ENCODE measurements around the gene TRIM71. TPM values are rescaled to one million over a fixed set of nuclear protein-coding genes. Genes with fewer than 3 reads are reported as not detected.

The TRIM71 gene
- polyA plus RNA-seq, 1 donor (not counting 4 experiments of a cell fraction or from before 2014, with no cell fraction given) = not detected

GRCh38 chr3:32835049-32835371 is 17.2 kb downstream of the TRIM71 start:
- no peak for FAIRE-seq

GRCh38 chr3:32835961-32836360 is 18.2 kb downstream of the TRIM71 start:
- FAIRE-seq = no peak
- TF ChIP-seq EZH2 (IDR thresholded peaks at IDR 0.05; ENCODE audit: low read length) = no peak
- no peak for TF ChIP-seq CTCF (optimal IDR thresholded peaks at IDR 0.05 in 1 of 3, IDR thresholded peaks at IDR 0.05 in 1 of 3, conservative IDR thresholded peaks at IDR 0.05 in 1 of 3; ENCODE audit: extremely low read depth in 1 of 3, insufficient read depth in 2 of 3, low read length in 3 of 3)
- no peaks in the 10 kb centered on the region for H3K4me1 ChIP-seq (ENCODE audit: control insufficient read depth, extremely low read depth, insufficient read depth, low read length)
- H3K4me3 ChIP-seq (ENCODE audit: control insufficient read depth in 2 of 3, extremely low read depth in 1 of 3, insufficient read depth in 2 of 3, low read depth in 1 of 3, low read length in 3 of 3) = no peak overlapping the region
- no peaks in the 10 kb centered on the region for H3K9me1 ChIP-seq (ENCODE audit: control insufficient read depth, extremely low read depth, insufficient read depth, low read length)
- dilution Hi-C loops (cut with MboI; ENCODE audit: extremely low pct_ligation_motif_present, low sequenced_read_pairs) = no loop called here
- no peak overlapping the region for H3K4me2 ChIP-seq (ENCODE audit: control insufficient read depth, extremely low read depth, insufficient read depth, low read depth, low read length)
- no peaks in the 10 kb centered on the region for H3K9me3 ChIP-seq (ENCODE audit: control insufficient read depth, low read depth, low read length)
- H2AFZ ChIP-seq (ENCODE audit: control insufficient read depth, low read length) = no peak overlapping the region
- H4K20me1 ChIP-seq (ENCODE audit: control insufficient read depth, extremely low read depth, insufficient read depth, low read length) = no peaks in the 10 kb centered on the region
- peaks cover 3% of the 10 kb centered on the region for H3K27me3 ChIP-seq (ENCODE audit: control insufficient read depth, extremely low read depth, insufficient read depth, low read length)
- no peak overlapping the region for H3K27ac ChIP-seq (ENCODE audit: control insufficient read depth, insufficient read depth, low read length)
- no peaks in the 10 kb centered on the region for H3K36me3 ChIP-seq (ENCODE audit: control insufficient read depth in 2 of 2, extremely low read depth in 1 of 2, insufficient read depth in 2 of 2, low read length in 2 of 2)
- no peak for DNase-seq (ENCODE audit: low read depth, low spot score)
- no peaks in the 10 kb centered on the region for H3K79me2 ChIP-seq (ENCODE audit: control insufficient read depth, insufficient read depth, low read length)
- H3K9ac ChIP-seq (ENCODE audit: control insufficient read depth, extremely low read depth, insufficient read depth, low read length) = no peak overlapping the region

More at GRCh38 chr3:32835049-32835371, 17.2 kb downstream of the TRIM71 start:
- no peaks in the 10 kb centered on the region for H4K20me1 ChIP-seq (ENCODE audit: control insufficient read depth, extremely low read depth, insufficient read depth, low read length)
- H3K4me2 ChIP-seq (ENCODE audit: control insufficient read depth, extremely low read depth, insufficient read depth, low read depth, low read length) = no peak overlapping the region
- H3K9ac ChIP-seq (ENCODE audit: control insufficient read depth, extremely low read depth, insufficient read depth, low read length) = no peak overlapping the region
- H3K27ac ChIP-seq (ENCODE audit: control insufficient read depth, insufficient read depth, low read length) = no peak overlapping the region
- no peak overlapping the region for H3K4me3 ChIP-seq (ENCODE audit: control insufficient read depth in 2 of 3, extremely low read depth in 1 of 3, insufficient read depth in 2 of 3, low read depth in 1 of 3, low read length in 3 of 3)
- no peaks in the 10 kb centered on the region for H3K36me3 ChIP-seq (ENCODE audit: control insufficient read depth in 2 of 2, extremely low read depth in 1 of 2, insufficient read depth in 2 of 2, low read length in 2 of 2)
- no peak for DNase-seq (ENCODE audit: low read depth, low spot score)
- no peak for TF ChIP-seq CTCF (optimal IDR thresholded peaks at IDR 0.05 in 1 of 3, IDR thresholded peaks at IDR 0.05 in 1 of 3, conservative IDR thresholded peaks at IDR 0.05 in 1 of 3; ENCODE audit: extremely low read depth in 1 of 3, insufficient read depth in 2 of 3, low read length in 3 of 3)
- no peak for TF ChIP-seq EZH2 (IDR thresholded peaks at IDR 0.05; ENCODE audit: low read length)
- no peak overlapping the region for H2AFZ ChIP-seq (ENCODE audit: control insufficient read depth, low read length)
- H3K9me1 ChIP-seq (ENCODE audit: control insufficient read depth, extremely low read depth, insufficient read depth, low read length) = no peaks in the 10 kb centered on the region
- dilution Hi-C loops (cut with MboI; ENCODE audit: extremely low pct_ligation_motif_present, low sequenced_read_pairs) = no loop called here
- no peaks in the 10 kb centered on the region for H3K79me2 ChIP-seq (ENCODE audit: control insufficient read depth, insufficient read depth, low read length)
- H3K9me3 ChIP-seq (ENCODE audit: control insufficient read depth, low read depth, low read length) = no peaks in the 10 kb centered on the region
- H3K27me3 ChIP-seq (ENCODE audit: control insufficient read depth, extremely low read depth, insufficient read depth, low read length) = peaks cover 3% of the 10 kb centered on the region
- no peaks in the 10 kb centered on the region for H3K4me1 ChIP-seq (ENCODE audit: control insufficient read depth, extremely low read depth, insufficient read depth, low read length)

Measured in keratinocyte (primary cell).